NT2/D1 (cell line): ENCODE results near the gene TSPY8.
"Not testable (repeated sequence)": the region's sequence is repeated elsewhere in the genome, so short reads cannot be mapped to it uniquely, and the experiment has no call there.

Experiments
- SUZ12 ChIP-seq: IDR thresholded peaks from 2 replicates; pipeline ENCODE4 v1.6.1; 2011; ENCODE audit not compliant: insufficient read length, insufficient read depth; ENCODE audit errors: extremely low read depth
- YY1 ChIP-seq: IDR thresholded peaks from 2 replicates; pipeline ENCODE4 v1.6.1; 2011; ENCODE audit not compliant: insufficient read length, insufficient read depth
- ZNF274 ChIP-seq: IDR thresholded peaks from 2 replicates; pipeline ENCODE4 v1.6.1; 2011; ENCODE audit warnings: mild to moderate bottlenecking, low read depth, low read length

DNA sequence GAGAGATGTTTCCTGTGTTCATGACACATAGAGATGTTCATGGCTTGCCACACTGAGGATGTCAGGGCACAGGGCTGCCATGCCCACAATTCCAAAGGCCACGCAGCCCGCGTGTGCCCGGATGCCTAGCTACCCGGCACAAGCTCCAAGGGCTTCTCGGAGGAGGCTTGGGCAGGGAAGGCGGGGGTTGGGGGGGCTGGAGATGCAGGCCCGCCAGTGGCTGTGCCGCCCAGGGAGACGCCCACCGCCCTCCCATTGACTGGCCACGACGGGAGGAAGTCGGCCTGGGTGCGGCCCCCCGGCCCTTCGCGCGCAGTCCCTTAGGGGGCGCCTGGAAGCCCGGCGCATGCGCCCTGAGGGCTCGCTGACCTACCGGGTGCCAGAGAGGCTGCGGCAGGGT, 20.4 kb upstream of the TSPY8 start, which contains the start of gene TSPY4:
- TF ChIP-seq ZNF274, YY1, SUZ12: not testable (repeated sequence)
